ENCODE results near the gene PRMT7.

DNA sequence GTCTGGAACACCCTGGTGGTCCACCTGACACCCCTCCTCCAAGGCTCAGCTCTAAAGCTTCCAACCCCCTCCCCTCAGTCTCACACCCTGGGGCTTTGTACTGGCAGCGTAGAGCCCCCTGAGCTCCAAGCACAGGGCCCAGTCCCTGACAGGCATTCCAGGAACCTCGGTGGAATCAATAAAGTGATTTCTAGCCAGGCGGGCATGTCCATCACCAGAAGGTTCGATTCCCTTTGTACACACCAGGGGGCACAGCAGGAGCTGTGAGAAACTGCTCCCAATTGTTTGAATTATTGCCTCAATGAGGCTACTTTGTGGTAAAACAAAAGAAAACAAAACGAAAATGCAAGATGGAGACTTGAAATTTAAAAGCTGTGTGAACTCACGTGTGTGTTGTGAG, 85.7 kb downstream of the PRMT7 start:
- TF ChIP-seq, protein P1, sequence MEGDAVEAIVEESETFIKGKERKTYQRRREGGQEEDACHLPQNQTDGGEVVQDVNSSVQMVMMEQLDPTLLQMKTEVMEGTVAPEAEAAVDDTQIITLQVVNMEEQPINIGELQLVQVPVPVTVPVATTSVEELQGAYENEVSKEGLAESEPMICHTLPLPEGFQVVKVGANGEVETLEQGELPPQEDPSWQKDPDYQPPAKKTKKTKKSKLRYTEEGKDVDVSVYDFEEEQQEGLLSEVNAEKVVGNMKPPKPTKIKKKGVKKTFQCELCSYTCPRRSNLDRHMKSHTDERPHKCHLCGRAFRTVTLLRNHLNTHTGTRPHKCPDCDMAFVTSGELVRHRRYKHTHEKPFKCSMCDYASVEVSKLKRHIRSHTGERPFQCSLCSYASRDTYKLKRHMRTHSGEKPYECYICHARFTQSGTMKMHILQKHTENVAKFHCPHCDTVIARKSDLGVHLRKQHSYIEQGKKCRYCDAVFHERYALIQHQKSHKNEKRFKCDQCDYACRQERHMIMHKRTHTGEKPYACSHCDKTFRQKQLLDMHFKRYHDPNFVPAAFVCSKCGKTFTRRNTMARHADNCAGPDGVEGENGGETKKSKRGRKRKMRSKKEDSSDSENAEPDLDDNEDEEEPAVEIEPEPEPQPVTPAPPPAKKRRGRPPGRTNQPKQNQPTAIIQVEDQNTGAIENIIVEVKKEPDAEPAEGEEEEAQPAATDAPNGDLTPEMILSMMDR (conservative IDR thresholded peaks at IDR 0.05; ENCODE audit: low read length) = peak; percentile 82
- no peak for TF ChIP-seq EZH2phosphoT487 (IDR thresholded peaks at IDR 0.05; ENCODE audit: borderline replicate concordance)
